Kidney glomerular epithelial cell (primary cell): ENCODE data around the gene PDE4B.
"Not testable (repeated sequence)": the region's sequence is repeated elsewhere in the genome, so short reads cannot be mapped to it uniquely, and the experiment has no call there.

ENCODE experiments used
- DNase-seq: peaks from one replicate; lab custom pipeline; 2025; lab: John Stamatoyannopoulos, UW

Gene PDE4B

GRCh38 chr1:65814752-65815151 is 22.1 kb downstream of the PDE4B start:
- DNase-seq, result no peak

GRCh38 chr1:65817891-65818290 is 25.2 kb downstream of the PDE4B start:
- no peak for DNase-seq

- no peak for DNase-seq
These were observed 26.3 kb downstream of the PDE4B start for GRCh38 chr1:65818966-65819365.

- DNase-seq, result peak; percentile 85
These were observed 28.3 kb downstream of the PDE4B start for GRCh38 chr1:65820983-65821382.

- DNase-seq, result no peak
These were observed 28.7 kb downstream of the PDE4B start for GRCh38 chr1:65821386-65821785.

- DNase-seq, result no peak
These were observed 31.4 kb downstream of the PDE4B start for GRCh38 chr1:65824103-65824502.

- no peak for DNase-seq
These were observed 33.0 kb downstream of the PDE4B start for GRCh38 chr1:65825741-65826140.

GRCh38 chr1:65826782-65827181 is 34.1 kb downstream of the PDE4B start:
- no peak for DNase-seq

GRCh38 chr1:65827346-65827745 is 34.7 kb downstream of the PDE4B start:
- DNase-seq, result no peak

- no peak for DNase-seq
These were observed 37.6 kb downstream of the PDE4B start for GRCh38 chr1:65830306-65830705.

- peak; percentile 10 for DNase-seq
These were observed 39.6 kb downstream of the PDE4B start for GRCh38 chr1:65832296-65832695.

- no peak for DNase-seq
These were observed 44.0 kb downstream of the PDE4B start for GRCh38 chr1:65836686-65837085.

- no peak for DNase-seq
These were observed 48.0 kb downstream of the PDE4B start for GRCh38 chr1:65840683-65841082.

- no peak for DNase-seq
These were observed 51.6 kb downstream of the PDE4B start for GRCh38 chr1:65844296-65844695.

GRCh38 chr1:65844821-65845534 is 52.3 kb downstream of the PDE4B start:
- DNase-seq, result no peak

- no peak for DNase-seq
These were observed 52.9 kb downstream of the PDE4B start for GRCh38 chr1:65845535-65846060.

- DNase-seq, result no peak
These were observed 54.2 kb downstream of the PDE4B start for GRCh38 chr1:65846866-65847265.

GRCh38 chr1:65850281-65850680 is 57.6 kb downstream of the PDE4B start:
- no peak for DNase-seq

- not testable (repeated sequence) for DNase-seq
These were observed 63.9 kb downstream of the PDE4B start for GRCh38 chr1:65856591-65856990.

- no peak for DNase-seq
These were observed 73.7 kb downstream of the PDE4B start for GRCh38 chr1:65866439-65866838.

- DNase-seq, result no peak
These were observed 79.6 kb downstream of the PDE4B start for GRCh38 chr1:65872301-65872700.

- DNase-seq, result not testable (repeated sequence)
These were observed 85.6 kb downstream of the PDE4B start for GRCh38 chr1:65878342-65878741.

- DNase-seq, result no peak
These were observed 87.9 kb downstream of the PDE4B start for GRCh38 chr1:65880611-65881010.

- peak; percentile 53 for DNase-seq
These were observed 88.4 kb downstream of the PDE4B start for GRCh38 chr1:65881067-65881594.
